ENCODE results near the gene XIRP2. TPM values are rescaled to one million over a fixed set of nuclear protein-coding genes. Genes with fewer than 3 reads are reported as not detected.
A peak's percentile ranks its signal among the peaks of the same experiment; 100 is the strongest.

XIRP2 gene
- total and polyA plus RNA-seq, 2 of the 8 experiments (the other 6 are each of a cell fraction or from before 2014, with no cell fraction given), result 0.11 TPM; not detected in 1

DNA sequence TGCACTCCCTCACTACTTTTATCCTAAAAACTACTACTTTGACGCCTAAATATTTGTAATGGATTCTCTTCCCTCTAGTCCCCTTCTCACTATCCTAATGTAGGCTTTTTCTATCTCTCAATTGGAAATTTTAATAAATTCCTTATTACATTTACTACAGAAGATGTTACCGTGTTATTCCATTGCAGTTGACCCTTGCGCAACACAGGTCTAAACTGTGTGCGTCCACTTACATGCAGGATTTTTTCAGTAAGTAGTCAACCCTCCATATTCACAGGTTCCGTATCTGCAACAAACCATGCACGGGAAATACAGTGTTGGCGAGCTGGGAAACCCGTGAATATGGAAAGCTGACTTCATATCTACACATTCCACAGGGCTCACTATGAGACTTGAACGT is 239.8 kb downstream of the XIRP2 start:
- H2BK5ac ChIP-seq (ENCODE audit: low read depth, low read length), result no peak overlapping the region
- no peaks in the 10 kb centered on the region for H3K27me3 ChIP-seq (replicated peaks in 1 of 4; ENCODE audit: control insufficient read depth in 3 of 4, extremely low read depth in 1 of 4, insufficient read depth in 3 of 4, low read length in 3 of 4)
- H4K5ac ChIP-seq (ENCODE audit: insufficient read length, low read depth, low read length), result no peak overlapping the region
- no peak overlapping the region for H3K27ac ChIP-seq (ENCODE audit: low read depth, low read length)
- H2BK120ac ChIP-seq (replicated peaks; ENCODE audit: low read depth, low read length), result no peak overlapping the region
- H2BK15ac ChIP-seq (ENCODE audit: low read length), result no peak overlapping the region
- no peak overlapping the region for H3K4me2 ChIP-seq (ENCODE audit: insufficient read depth in 1 of 2, low read depth in 2 of 2, low read length in 2 of 2)
- H2AK5ac ChIP-seq (ENCODE audit: low read depth, low read length), result no peak overlapping the region
- H3K79me1 ChIP-seq (ENCODE audit: low read depth, low read length), result no peaks in the 10 kb centered on the region
- H3K56ac ChIP-seq (replicated peaks; ENCODE audit: insufficient read length, low read depth, low read length), result no peak overlapping the region
- H4K8ac ChIP-seq (ENCODE audit: extremely low read depth, insufficient read depth, low read length), result no peak overlapping the region
- no peaks in the 10 kb centered on the region for H3K36me3 ChIP-seq (ENCODE audit: control insufficient read depth in 2 of 4, insufficient read depth in 4 of 4, low read length in 3 of 4)
- no peak overlapping the region for H3K9ac ChIP-seq (replicated peaks in 1 of 4; ENCODE audit: extremely low read depth in 1 of 4, low read depth in 3 of 4, low read length in 3 of 4)
- no peaks in the 10 kb centered on the region for H3K4me1 ChIP-seq (replicated peaks in 1 of 4; ENCODE audit: control insufficient read depth in 3 of 4, insufficient read depth in 4 of 4, low read length in 3 of 4)
- DNase-seq (ENCODE audit: low read depth in 1 of 2, low spot score in 2 of 2), result no peak
- no peak overlapping the region for H3K4me3 ChIP-seq (ENCODE audit: extremely low read depth in 1 of 4, insufficient read depth in 2 of 4, low read depth in 3 of 4, low read length in 4 of 4)
- no peak for FAIRE-seq
- 93% methylated on average over 9 of the region's 9 CpGs; no CpG with 5 or more reads in 1 of the 2 experiments for WGBS, 2 experiments (ENCODE audit: extremely low coverage in 1 of 2, insufficient coverage in 1 of 2, insufficient read length in 1 of 2, insufficient replicate concordance in 2 of 2, low coverage in 1 of 2, low lambda C conversion rate in 2 of 2, missing lambda C conversion rate in 1 of 2)
- H2AFZ ChIP-seq (ENCODE audit: low read length), result no peak overlapping the region
- no peaks in the 10 kb centered on the region for H3K79me2 ChIP-seq (ENCODE audit: control insufficient read depth in 1 of 2, insufficient read depth in 2 of 2, low read length in 2 of 2)
- H4K91ac ChIP-seq (replicated peaks; ENCODE audit: insufficient read length, low read length), result no peak overlapping the region
- H3K9me3 ChIP-seq (ENCODE audit: insufficient read depth in 2 of 2, low read depth in 1 of 2, low read length in 1 of 2), result no peaks in the 10 kb centered on the region
- no peaks in the 10 kb centered on the region for H4K20me1 ChIP-seq (replicated peaks in 1 of 2; ENCODE audit: control insufficient read depth in 1 of 2, insufficient read depth in 2 of 2, low read length in 2 of 2)
- TF ChIP-seq JUN (IDR thresholded peaks at IDR 0.05; ENCODE audit: low read depth, low read length), result no peak
- no peak for TF ChIP-seq MAFK (IDR thresholded peaks at IDR 0.05; ENCODE audit: low read depth, low read length)
- TF ChIP-seq SUZ12 (IDR thresholded peaks at IDR 0.05; ENCODE audit: low read length), result no peak
- no peak for TF ChIP-seq HDAC6 (IDR thresholded peaks at IDR 0.05; ENCODE audit: low read depth, low read length)
- no peak for TF ChIP-seq KDM1A (IDR thresholded peaks at IDR 0.05; ENCODE audit: borderline replicate concordance, low read length)
- 0 out of 2 replicates have a peak, but pooled peaks have one; percentile 29 for TF ChIP-seq CEBPB (IDR thresholded peaks at IDR 0.05; ENCODE audit: low read depth, low read length)
- no peak overlapping the region for H3K23ac ChIP-seq (ENCODE audit: insufficient read length)
- ChIA-PET POLR2A (ENCODE audit: partially characterized antibody) (no interaction called here), CTCF (ENCODE audit: partially characterized antibody) (interaction anchor here (0.6 to 1.2 kb wide), 2 partner anchors 449 to 832 kb away, joined by 3 read pairs; no protein-coding TSS in a partner anchor)
- H3K4ac ChIP-seq (replicated peaks; ENCODE audit: insufficient read length, low read depth, low read length), result no peak overlapping the region
- no peak overlapping the region for H2BK12ac ChIP-seq (ENCODE audit: low read depth, low read length)
- H2BK20ac ChIP-seq (ENCODE audit: low read length), result no peak overlapping the region
- no peaks in the 10 kb centered on the region for H3K23me2 ChIP-seq (ENCODE audit: low read depth, low read length)
- no peak overlapping the region for H3K18ac ChIP-seq (ENCODE audit: extremely low read depth, low read length)
- H3K14ac ChIP-seq (ENCODE audit: insufficient read length), result no peak overlapping the region

All from H1 (cell line).